ENCODE results near the gene PBRM1.

- TF ChIP-seq CTCF (optimal IDR thresholded peaks at IDR 0.05 in 1 of 3, IDR thresholded peaks at IDR 0.05 in 1 of 3, conservative IDR thresholded peaks at IDR 0.05 in 1 of 3; ENCODE audit: extremely low read depth in 1 of 3, insufficient read depth in 2 of 3, low read length in 3 of 3): no peak
- TF ChIP-seq EZH2 (IDR thresholded peaks at IDR 0.05; ENCODE audit: low read length): no peak
These were observed 2.1 kb downstream of the PBRM1 start for GRCh38 chr3:52683611-52684010.

Measured in keratinocyte (primary cell).